Measurements from ENCODE around the gene DNAH2. TPM values are rescaled to one million over a fixed set of nuclear protein-coding genes. Genes with fewer than 3 reads are reported as not detected.
A peak's percentile ranks its signal among the peaks of the same experiment; 100 is the strongest.

DNAH2 gene
- total and polyA plus RNA-seq, 9 of the 15 experiments (the other 6 are each of a cell fraction or from before 2014, with no cell fraction given), result 0.03 TPM; not detected in 8

DNA sequence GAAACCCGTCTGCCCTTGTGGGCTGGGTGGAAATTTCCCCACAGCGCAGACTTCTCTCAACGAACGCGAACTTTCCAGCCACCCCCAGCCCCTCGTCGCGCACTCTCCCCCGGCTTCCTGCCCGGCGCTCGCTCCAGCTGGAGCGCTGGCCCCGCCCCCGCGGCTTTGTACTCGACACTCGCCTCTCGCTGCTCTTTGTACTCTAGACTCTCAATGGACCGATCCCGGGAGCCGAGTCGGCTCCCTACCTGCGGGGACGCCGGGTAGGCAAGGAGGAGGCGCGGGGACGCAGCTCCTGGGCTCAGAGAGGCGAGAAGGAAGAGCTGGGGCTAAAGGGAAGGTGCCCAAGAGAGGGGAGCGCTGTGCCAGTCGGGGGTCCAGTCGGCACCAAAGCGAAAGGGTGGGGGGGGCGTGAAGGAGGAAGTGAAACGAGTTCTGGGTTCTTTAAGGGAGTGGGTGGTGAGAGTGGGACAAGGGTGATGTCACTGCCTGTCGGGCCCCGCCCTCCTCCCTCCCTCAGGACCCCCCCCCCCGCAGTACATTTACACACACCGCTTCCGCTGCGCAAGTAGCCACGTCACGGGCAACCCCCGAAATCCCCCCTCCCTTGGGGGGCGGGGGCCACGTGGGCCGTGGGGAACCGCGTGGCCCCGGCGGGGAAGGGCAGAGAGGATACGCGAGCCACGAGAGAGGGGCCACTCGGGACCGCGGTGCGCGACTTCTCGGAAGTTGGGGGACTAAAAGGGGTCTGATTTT lies 126.2 kb downstream of the DNAH2 start (continued):
- peak; percentile 78 for TF ChIP-seq MXD1 (CRISPR knock-in tag; IDR thresholded peaks at IDR 0.05; ENCODE audit: borderline replicate concordance, poor library complexity, severe bottlenecking)
- peak; percentile 83 for TF ChIP-seq RBFOX2 (IDR thresholded peaks at IDR 0.05; ENCODE audit: low read depth, low read length)
- 0 out of 2 replicates have a peak, but pooled peaks have one; percentile 59 for TF ChIP-seq GATAD2A (IDR thresholded peaks at IDR 0.05)
- TF ChIP-seq, protein P1, sequence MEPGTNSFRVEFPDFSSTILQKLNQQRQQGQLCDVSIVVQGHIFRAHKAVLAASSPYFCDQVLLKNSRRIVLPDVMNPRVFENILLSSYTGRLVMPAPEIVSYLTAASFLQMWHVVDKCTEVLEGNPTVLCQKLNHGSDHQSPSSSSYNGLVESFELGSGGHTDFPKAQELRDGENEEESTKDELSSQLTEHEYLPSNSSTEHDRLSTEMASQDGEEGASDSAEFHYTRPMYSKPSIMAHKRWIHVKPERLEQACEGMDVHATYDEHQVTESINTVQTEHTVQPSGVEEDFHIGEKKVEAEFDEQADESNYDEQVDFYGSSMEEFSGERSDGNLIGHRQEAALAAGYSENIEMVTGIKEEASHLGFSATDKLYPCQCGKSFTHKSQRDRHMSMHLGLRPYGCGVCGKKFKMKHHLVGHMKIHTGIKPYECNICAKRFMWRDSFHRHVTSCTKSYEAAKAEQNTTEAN (CRISPR knock-in tag; IDR thresholded peaks at IDR 0.05), result no peak
- peak; percentile 55 for TF ChIP-seq USF1 (CRISPR knock-in tag; IDR thresholded peaks at IDR 0.05)
- TF ChIP-seq, protein P2, sequence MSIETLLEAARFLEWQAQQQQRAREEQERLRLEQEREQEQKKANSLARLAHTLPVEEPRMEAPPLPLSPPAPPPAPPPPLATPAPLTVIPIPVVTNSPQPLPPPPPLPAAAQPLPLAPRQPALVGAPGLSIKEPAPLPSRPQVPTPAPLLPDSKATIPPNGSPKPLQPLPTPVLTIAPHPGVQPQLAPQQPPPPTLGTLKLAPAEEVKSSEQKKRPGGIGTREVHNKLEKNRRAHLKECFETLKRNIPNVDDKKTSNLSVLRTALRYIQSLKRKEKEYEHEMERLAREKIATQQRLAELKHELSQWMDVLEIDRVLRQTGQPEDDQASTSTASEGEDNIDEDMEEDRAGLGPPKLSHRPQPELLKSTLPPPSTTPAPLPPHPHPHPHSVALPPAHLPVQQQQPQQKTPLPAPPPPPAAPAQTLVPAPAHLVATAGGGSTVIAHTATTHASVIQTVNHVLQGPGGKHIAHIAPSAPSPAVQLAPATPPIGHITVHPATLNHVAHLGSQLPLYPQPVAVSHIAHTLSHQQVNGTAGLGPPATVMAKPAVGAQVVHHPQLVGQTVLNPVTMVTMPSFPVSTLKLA (conservative IDR thresholded peaks at IDR 0.05), result peak; percentile 99
- TF ChIP-seq MAZ (CRISPR knock-in tag; conservative IDR thresholded peaks at IDR 0.05 in 1 of 2, IDR thresholded peaks at IDR 0.05 in 1 of 2), result peak; percentile 18 to 33; a peak in 2 of 4 replicates
- no peak for TF ChIP-seq HCFC1 (IDR thresholded peaks at IDR 0.05; ENCODE audit: low read depth, low read length)
- TF ChIP-seq HDAC3 (IDR thresholded peaks at IDR 0.05; ENCODE audit: borderline replicate concordance, partially characterized antibody), result peak; percentile 50
- TF ChIP-seq CREB1 (IDR thresholded peaks at IDR 0.05), result peak; percentile 79
- TF ChIP-seq CREB1 (CRISPR knock-in tag; IDR thresholded peaks at IDR 0.05), result peak; percentile 78
- TF ChIP-seq ZNF695 (CRISPR knock-in tag; IDR thresholded peaks at IDR 0.05), result no peak
- peak; percentile 52; the same call in 1 of the 2 replicates for TF ChIP-seq KLF13 (tag; IDR thresholded peaks at IDR 0.05; ENCODE audit: borderline replicate concordance, low read depth)
- peak; percentile 42; the same call in 1 of the 2 replicates for TF ChIP-seq POLR2A (conservative IDR thresholded peaks at IDR 0.05)
- TF ChIP-seq MXI1 (IDR thresholded peaks at IDR 0.05; ENCODE audit: low read depth, low read length), result peak; percentile 66; the same call in 1 of the 2 replicates
- peak; percentile 52 for TF ChIP-seq MAX (CRISPR knock-in tag; IDR thresholded peaks at IDR 0.05)
- TF ChIP-seq ZBTB17 (CRISPR knock-in tag; IDR thresholded peaks at IDR 0.05), result peak; percentile 84
- TF ChIP-seq, protein P3, sequence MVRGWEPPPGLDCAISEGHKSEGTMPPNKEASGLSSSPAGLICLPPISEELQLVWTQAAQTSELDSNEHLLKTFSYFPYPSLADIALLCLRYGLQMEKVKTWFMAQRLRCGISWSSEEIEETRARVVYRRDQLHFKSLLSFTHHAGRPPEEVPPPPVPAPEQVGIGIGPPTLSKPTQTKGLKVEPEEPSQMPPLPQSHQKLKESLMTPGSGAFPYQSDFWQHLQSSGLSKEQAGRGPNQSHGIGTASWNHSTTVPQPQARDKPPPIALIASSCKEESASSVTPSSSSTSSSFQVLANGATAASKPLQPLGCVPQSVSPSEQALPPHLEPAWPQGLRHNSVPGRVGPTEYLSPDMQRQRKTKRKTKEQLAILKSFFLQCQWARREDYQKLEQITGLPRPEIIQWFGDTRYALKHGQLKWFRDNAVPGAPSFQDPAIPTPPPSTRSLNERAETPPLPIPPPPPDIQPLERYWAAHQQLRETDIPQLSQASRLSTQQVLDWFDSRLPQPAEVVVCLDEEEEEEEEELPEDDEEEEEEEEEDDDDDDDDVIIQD (CRISPR knock-in tag; IDR thresholded peaks at IDR 0.05), result no peak
- TF ChIP-seq MLLT1 (IDR thresholded peaks at IDR 0.05), result peak in 1 of 2 experiments; percentile 11; a peak in 1 of 4 replicates
- no peak for TF ChIP-seq TAL1 (IDR thresholded peaks at IDR 0.05)

Measured in K562 (cell line).